ENCODE results near the gene AADACL4.
"Not testable (repeated sequence)": the region's sequence is repeated elsewhere in the genome, so short reads cannot be mapped to it uniquely, and the experiment has no call there.

AADACL4 gene

GRCh38 chr1:12645401-12645800, 1.5 kb downstream of the AADACL4 start:
- H3K36me3 Mint-ChIP-seq (ENCODE audit: low read depth); H3K4me1 Mint-ChIP-seq (ENCODE audit: low read depth); intact Hi-C loops (cut with micrococcal nuclease); H3K4me3 Mint-ChIP-seq; H3K27me3 Mint-ChIP-seq; H3K27ac Mint-ChIP-seq: not testable (repeated sequence)
- H3K9me3 Mint-ChIP-seq: peaks cover 24% of the 10 kb centered on the region

DNA sequence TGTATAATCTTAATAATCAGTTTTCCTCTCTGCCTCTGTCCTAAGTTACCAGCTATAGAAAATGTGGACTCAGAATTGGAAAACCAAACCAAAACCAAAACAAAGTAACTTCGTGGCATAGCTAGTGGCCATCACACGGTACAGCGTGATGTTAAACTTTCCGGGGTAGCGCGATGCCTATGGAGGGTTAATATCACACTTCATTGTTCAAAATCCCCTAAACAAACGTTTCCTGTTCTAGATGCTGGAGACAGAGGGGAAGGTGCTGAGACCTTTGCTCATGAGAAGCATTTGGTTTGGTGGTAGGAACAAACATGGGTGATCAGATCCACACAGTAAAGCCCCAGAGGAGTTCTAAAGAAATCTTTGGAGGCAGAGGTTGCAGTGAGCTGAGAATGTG, 4.9 kb downstream of the AADACL4 start:
- H3K4me3 Mint-ChIP-seq: no peak overlapping the region
- peaks cover 8% of the 10 kb centered on the region for H3K27me3 Mint-ChIP-seq
- intact Hi-C loops (cut with micrococcal nuclease): no loop called here
- H3K9me3 Mint-ChIP-seq: no peaks in the 10 kb centered on the region
- no peaks in the 10 kb centered on the region for H3K4me1 Mint-ChIP-seq (ENCODE audit: low read depth)
- no peak overlapping the region for H3K27ac Mint-ChIP-seq
- H3K36me3 Mint-ChIP-seq (ENCODE audit: low read depth): no peaks in the 10 kb centered on the region

DNA sequence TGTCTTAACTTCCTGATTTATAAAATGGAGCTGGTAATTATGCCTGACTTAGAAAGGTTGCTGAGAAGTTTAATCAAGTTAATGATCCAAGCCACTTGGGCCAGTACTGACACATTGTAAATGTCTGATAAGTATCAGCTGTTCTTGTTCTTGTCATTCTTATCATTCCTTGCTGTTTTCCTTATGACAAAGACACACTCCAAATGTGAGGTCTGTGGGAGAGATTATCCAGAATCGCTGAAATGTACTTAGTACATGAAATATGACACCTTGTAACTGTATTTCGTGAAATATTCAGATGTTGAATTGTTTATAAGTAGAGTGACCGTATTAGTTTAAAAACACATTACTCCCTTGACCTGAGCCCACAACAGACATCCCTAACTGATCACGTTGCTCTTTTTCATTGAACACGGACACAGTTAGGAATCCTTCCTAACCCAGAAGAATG, 6.1 kb downstream of the AADACL4 start:
- Mint-ChIP-seq H3K36me3 (ENCODE audit: low read depth) (no peaks in the 10 kb centered on the region), H3K4me3 (no peak overlapping the region), H3K27ac (no peak overlapping the region), H3K9me3 (no peaks in the 10 kb centered on the region), H3K27me3 (peaks cover 10% of the 10 kb centered on the region), H3K4me1 (ENCODE audit: low read depth) (no peaks in the 10 kb centered on the region)
- intact Hi-C loops (cut with micrococcal nuclease): no loop called here

- Mint-ChIP-seq H3K9me3 (no peaks in the 10 kb centered on the region), H3K4me1 (ENCODE audit: low read depth) (peaks cover 14% of the 10 kb centered on the region), H3K36me3 (ENCODE audit: low read depth) (no peaks in the 10 kb centered on the region), H3K27ac (no peak overlapping the region), H3K4me3 (no peak overlapping the region), H3K27me3 (peaks cover 6% of the 10 kb centered on the region)
- intact Hi-C loops (cut with micrococcal nuclease): no loop called here
Observed at GRCh38 chr1:12654004-12654567, 10.2 kb downstream of the AADACL4 start.

DNA sequence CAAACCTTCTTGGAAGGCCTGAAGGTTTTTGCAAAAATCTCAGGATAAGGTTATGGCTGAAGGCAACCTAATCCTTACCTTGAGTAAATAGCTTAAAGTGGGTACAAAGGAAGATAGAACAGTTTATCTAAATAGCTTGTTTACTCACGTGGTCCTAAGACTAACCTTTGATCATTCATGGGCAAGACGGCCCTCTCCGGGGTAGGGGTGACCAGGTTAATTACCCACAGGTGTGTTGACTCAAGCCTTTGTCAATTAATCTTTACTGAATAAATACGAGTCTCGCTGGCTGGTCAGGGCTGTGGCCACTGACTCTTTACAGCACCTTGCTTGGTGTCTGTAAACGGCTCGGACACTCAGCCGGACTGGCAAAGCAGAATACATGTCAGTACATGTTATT, 10.8 kb downstream of the AADACL4 start:
- H3K27ac Mint-ChIP-seq: no peak overlapping the region
- H3K4me3 Mint-ChIP-seq: no peak overlapping the region
- H3K27me3 Mint-ChIP-seq: peaks cover 6% of the 10 kb centered on the region
- no peaks in the 10 kb centered on the region for H3K36me3 Mint-ChIP-seq (ENCODE audit: low read depth)
- intact Hi-C loops (cut with micrococcal nuclease): no loop called here
- H3K4me1 Mint-ChIP-seq (ENCODE audit: low read depth): peaks cover 14% of the 10 kb centered on the region
- no peaks in the 10 kb centered on the region for H3K9me3 Mint-ChIP-seq

DNA sequence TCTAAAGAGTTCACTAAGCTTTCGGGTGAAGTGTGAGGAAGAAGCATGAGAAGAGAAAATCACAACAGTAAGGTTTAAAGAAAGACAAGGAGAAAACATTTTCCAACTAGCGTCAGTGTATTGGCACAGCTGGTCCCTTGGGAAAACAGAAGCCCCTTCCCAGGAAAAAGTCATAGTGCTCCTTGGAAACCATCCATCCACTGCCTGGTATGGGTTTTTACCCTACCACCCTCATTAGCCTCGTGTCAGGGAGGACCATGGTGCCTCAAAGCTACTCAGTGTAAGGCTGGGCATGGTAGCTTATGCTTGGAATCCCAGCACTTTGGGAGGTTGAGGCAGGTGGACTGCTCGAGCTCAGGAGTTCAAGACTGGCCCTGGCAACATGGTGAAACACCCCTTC, 12.7 kb downstream of the AADACL4 start:
- Mint-ChIP-seq H3K27me3 (peaks cover 5% of the 10 kb centered on the region), H3K9me3 (no peaks in the 10 kb centered on the region), H3K27ac (no peak overlapping the region), H3K4me3 (no peak overlapping the region), H3K36me3 (ENCODE audit: low read depth) (no peaks in the 10 kb centered on the region), H3K4me1 (ENCODE audit: low read depth) (peaks cover 14% of the 10 kb centered on the region)
- intact Hi-C loops (cut with micrococcal nuclease): no loop called here

GRCh38 chr1:12657060-12657884, 13.4 kb downstream of the AADACL4 start:
- H3K4me1 Mint-ChIP-seq (ENCODE audit: low read depth): peaks cover 14% of the 10 kb centered on the region
- no peaks in the 10 kb centered on the region for H3K36me3 Mint-ChIP-seq (ENCODE audit: low read depth)
- intact Hi-C loops (cut with micrococcal nuclease): no loop called here
- H3K27me3 Mint-ChIP-seq: peaks cover 4% of the 10 kb centered on the region
- no peak overlapping the region for H3K4me3 Mint-ChIP-seq
- H3K27ac Mint-ChIP-seq: no peak overlapping the region
- H3K9me3 Mint-ChIP-seq: no peaks in the 10 kb centered on the region

DNA sequence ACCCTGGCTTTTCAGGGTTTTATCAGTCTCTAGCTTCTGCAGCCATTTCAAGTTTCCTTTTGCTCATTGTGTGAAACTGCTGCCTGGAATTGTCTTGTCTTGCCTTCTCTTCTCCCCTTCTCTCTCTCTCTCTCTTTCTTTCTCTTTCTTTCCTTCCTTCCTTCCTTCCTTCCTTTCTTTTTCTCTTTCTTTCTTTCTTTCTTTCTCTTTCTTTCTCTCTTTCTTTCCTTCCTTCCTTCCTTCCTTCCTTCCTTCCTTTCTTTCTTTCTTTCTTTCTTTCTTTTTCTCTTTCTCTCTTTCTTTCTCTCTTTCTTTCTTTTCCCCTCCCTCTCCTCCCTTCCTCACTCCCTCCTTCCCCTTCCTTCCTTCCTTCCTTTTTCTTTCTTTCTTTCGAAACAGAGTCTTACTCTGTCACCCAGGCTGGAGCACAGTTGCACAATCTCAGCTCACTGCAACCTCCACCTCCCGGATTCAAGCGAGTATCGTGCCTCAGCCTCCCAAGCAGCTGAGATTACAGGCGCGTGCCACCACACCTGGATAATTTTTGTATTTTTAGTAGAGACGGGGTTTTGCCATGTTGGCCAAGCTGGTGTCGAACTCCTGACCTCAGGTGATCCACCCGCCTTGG, 14.1 kb downstream of the AADACL4 start:
- H3K27ac Mint-ChIP-seq; H3K36me3 Mint-ChIP-seq (ENCODE audit: low read depth); H3K9me3 Mint-ChIP-seq; H3K4me3 Mint-ChIP-seq; H3K27me3 Mint-ChIP-seq; intact Hi-C loops (cut with micrococcal nuclease): not testable (repeated sequence)
- H3K4me1 Mint-ChIP-seq (ENCODE audit: low read depth): peaks cover 14% of the 10 kb centered on the region

GRCh38 chr1:12658531-12659453, 14.9 kb downstream of the AADACL4 start:
- H3K4me3 Mint-ChIP-seq: no peak overlapping the region
- intact Hi-C loops (cut with micrococcal nuclease): no loop called here
- H3K9me3 Mint-ChIP-seq: peaks cover 8% of the 10 kb centered on the region
- no peak overlapping the region for H3K27ac Mint-ChIP-seq
- H3K27me3 Mint-ChIP-seq: peaks cover 4% of the 10 kb centered on the region
- H3K36me3 Mint-ChIP-seq (ENCODE audit: low read depth): no peaks in the 10 kb centered on the region
- H3K4me1 Mint-ChIP-seq (ENCODE audit: low read depth): peaks cover 14% of the 10 kb centered on the region

GRCh38 chr1:12661606-12662219, 17.8 kb downstream of the AADACL4 start:
- Mint-ChIP-seq H3K27me3 (peaks cover 5% of the 10 kb centered on the region), H3K4me3 (no peak overlapping the region), H3K27ac (no peak overlapping the region), H3K36me3 (ENCODE audit: low read depth) (no peaks in the 10 kb centered on the region), H3K4me1 (ENCODE audit: low read depth) (peaks cover 14% of the 10 kb centered on the region), H3K9me3 (peaks cover 8% of the 10 kb centered on the region)
- intact Hi-C loops (cut with micrococcal nuclease): no loop called here

GRCh38 chr1:12662556-12662955, 18.7 kb downstream of the AADACL4 start:
- no peaks in the 10 kb centered on the region for H3K36me3 Mint-ChIP-seq (ENCODE audit: low read depth)
- peaks cover 8% of the 10 kb centered on the region for H3K9me3 Mint-ChIP-seq
- H3K4me1 Mint-ChIP-seq (ENCODE audit: low read depth): peaks cover 14% of the 10 kb centered on the region
- intact Hi-C loops (cut with micrococcal nuclease): no loop called here
- H3K4me3 Mint-ChIP-seq: no peak overlapping the region
- H3K27ac Mint-ChIP-seq: no peak overlapping the region
- H3K27me3 Mint-ChIP-seq: peaks cover 5% of the 10 kb centered on the region

- intact Hi-C loops (cut with micrococcal nuclease): no loop called here
- H3K9me3 Mint-ChIP-seq: peaks cover 16% of the 10 kb centered on the region
- H3K4me3 Mint-ChIP-seq: no peak overlapping the region
Observed at GRCh38 chr1:12665511-12665910, 21.6 kb downstream of the AADACL4 start.

GRCh38 chr1:12666141-12666735, 22.4 kb downstream of the AADACL4 start:
- Mint-ChIP-seq H3K4me1 (ENCODE audit: low read depth) (no peaks in the 10 kb centered on the region), H3K4me3 (no peak overlapping the region), H3K27me3 (peaks cover 10% of the 10 kb centered on the region), H3K36me3 (ENCODE audit: low read depth) (no peaks in the 10 kb centered on the region), H3K27ac (no peak overlapping the region), H3K9me3 (peaks cover 16% of the 10 kb centered on the region)
- intact Hi-C loops (cut with micrococcal nuclease): no loop called here

More at GRCh38 chr1:12665511-12665910, 21.6 kb downstream of the AADACL4 start:
- no peak overlapping the region for H3K27ac Mint-ChIP-seq
- peaks cover 8% of the 10 kb centered on the region for H3K27me3 Mint-ChIP-seq
- H3K4me1 Mint-ChIP-seq (ENCODE audit: low read depth): no peaks in the 10 kb centered on the region
- no peaks in the 10 kb centered on the region for H3K36me3 Mint-ChIP-seq (ENCODE audit: low read depth)

All from dendritic cell treated with granulocyte-macrophage colony-stimulating factor and Interleukin-4, amounts not matched to agents 40 ng/mL and 50 ng/mL, for 4 days (primary cell).